GM12873 (cell line): ENCODE data around the gene ASCL4.

Source experiments
- TF ChIP-seq, protein P1 (sequence below): IDR thresholded peaks from 2 replicates; pipeline ENCODE4 v1.5.1; 2012; ENCODE audit warnings: low read depth, mild to moderate bottlenecking, moderate library complexity, low read length, control low read depth; ENCODE audit not compliant: insufficient read depth; ENCODE audit errors: missing control alignments

ASCL4 gene, protein sequence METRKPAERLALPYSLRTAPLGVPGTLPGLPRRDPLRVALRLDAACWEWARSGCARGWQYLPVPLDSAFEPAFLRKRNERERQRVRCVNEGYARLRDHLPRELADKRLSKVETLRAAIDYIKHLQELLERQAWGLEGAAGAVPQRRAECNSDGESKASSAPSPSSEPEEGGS

DNA sequence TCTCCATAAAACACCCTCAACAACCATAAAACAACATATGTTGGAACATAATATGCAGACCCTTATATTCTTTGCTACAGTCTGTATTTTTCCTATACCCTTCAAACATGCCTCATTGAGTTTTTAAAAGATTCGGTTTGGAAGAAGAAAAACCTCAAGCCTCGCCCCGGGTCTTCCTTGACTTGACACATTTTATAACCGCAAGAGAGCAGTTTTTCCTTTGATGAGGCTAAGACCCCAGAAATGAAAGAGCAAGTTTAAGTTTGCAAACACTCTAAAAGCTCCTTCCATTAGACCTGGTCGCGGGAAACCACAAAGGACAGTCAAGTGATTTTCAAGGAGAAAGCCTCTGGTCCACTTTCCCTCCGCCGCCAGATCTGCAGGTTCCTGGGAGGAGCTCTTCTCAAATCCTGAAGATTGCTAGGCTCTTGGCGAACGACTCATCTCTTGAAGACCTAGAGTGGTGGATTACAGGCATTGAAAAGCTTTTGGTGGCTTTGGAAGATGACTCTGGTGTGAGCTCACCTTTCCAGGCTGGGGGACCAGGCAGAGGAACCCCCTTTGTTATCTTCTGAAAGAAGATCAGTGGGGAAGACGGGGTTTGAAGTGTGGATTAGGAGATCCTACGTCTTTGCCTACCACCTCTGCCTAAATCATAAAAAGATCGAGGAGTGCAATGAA, at the start of gene ASCL4:
ASCL4 (plus strand) TSS at position 356 of the 681 bp plus-strand sequence. CDS start 515 bp downstream, outside the sequence.
- TF ChIP-seq, protein P1, sequence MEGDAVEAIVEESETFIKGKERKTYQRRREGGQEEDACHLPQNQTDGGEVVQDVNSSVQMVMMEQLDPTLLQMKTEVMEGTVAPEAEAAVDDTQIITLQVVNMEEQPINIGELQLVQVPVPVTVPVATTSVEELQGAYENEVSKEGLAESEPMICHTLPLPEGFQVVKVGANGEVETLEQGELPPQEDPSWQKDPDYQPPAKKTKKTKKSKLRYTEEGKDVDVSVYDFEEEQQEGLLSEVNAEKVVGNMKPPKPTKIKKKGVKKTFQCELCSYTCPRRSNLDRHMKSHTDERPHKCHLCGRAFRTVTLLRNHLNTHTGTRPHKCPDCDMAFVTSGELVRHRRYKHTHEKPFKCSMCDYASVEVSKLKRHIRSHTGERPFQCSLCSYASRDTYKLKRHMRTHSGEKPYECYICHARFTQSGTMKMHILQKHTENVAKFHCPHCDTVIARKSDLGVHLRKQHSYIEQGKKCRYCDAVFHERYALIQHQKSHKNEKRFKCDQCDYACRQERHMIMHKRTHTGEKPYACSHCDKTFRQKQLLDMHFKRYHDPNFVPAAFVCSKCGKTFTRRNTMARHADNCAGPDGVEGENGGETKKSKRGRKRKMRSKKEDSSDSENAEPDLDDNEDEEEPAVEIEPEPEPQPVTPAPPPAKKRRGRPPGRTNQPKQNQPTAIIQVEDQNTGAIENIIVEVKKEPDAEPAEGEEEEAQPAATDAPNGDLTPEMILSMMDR = no peak

DNA sequence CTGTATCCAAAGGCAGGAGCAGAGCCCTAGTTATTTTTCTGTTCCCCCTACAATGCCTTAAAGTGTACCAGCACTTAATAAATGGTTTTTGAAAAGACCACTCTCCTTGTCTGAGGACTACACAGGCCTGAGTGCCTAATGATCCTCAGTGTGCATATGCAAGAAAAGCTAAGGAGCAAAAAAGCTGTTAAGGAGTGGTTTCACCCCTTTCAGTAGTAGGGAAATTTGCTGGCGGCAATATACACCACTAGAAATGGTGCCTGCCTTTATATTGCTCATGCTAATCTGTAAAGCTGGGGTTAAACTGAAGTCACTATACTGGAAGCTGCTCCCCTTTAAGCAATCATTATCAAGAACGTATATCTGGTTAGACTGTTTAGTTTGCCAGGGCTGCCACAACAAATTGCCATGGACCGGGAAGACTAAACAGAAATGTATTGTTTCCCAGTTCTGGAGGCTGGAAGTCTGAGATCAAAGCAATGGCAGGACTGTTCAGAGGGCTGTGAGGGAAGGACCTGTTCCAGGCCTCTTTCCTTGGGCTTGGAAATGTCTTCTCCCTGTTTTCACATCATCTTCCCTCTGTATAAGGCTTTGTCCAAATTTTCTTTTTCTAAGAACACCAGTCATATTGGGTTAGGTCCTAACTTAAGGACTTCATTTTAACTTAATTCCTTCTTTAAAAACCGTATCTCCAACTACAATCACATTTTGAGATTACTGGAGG, 43.7 kb upstream of the ASCL4 start:
- TF ChIP-seq, protein P1 = no peak

DNA sequence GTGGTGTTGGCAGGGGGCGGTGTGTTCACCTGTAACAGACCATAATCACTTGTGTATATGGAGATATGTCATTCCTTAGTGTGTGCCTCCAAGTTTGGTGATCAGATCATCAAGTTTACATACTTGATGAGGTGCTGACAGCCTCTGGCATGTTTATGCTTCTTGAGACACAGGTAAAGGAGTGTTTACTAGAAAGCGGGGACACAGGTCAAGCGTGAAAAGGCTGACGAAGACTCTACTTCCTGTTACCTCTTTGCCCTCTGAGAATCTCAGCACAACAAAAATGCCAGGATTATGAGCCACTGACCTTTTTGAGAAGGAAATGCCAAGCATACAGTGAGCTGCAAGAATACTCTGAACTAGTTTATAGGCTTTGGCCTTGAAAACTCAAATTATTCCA, 43.1 kb upstream of the ASCL4 start:
- TF ChIP-seq, protein P1 = no peak

DNA sequence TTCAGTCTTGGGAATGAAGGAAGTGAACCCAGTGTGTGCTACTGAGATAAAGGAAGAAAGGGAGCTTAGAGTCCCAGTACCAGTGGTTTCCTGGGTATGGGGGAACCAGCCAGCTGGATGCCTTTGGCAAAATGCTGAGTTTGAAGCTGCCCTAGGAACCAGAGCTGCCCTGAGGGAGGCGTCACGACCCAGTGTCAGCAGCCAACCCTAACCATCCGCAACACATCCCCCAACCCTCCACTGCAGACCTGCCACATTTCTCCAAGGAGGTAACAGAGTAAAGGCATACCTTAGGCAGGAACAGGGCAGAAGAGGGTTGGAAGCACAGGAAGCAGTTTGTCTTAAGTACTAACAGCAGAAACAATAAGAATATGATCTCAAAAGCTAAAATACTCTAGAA, 42.1 kb upstream of the ASCL4 start:
- TF ChIP-seq, protein P1 = no peak

DNA sequence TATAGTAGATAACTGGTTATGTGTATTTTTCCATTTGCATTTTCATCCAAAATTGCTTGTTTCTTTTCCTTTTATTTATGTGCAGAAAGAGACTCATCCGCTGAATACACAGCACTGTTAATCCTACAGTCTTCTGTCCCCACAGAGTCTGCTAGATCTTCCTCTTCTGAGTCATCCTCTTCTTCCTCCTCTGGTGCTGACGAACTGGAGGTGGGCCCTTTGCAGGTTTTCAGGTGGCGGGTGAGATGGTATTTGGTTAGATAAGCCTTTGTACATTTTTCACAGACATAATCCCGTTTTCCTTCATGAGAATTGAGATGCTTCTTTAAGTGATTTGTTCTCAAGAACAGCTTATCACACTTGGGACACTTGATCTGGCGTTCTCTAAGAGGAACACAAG, 40.4 kb upstream of the ASCL4 start:
- TF ChIP-seq, protein P1 = no peak

DNA sequence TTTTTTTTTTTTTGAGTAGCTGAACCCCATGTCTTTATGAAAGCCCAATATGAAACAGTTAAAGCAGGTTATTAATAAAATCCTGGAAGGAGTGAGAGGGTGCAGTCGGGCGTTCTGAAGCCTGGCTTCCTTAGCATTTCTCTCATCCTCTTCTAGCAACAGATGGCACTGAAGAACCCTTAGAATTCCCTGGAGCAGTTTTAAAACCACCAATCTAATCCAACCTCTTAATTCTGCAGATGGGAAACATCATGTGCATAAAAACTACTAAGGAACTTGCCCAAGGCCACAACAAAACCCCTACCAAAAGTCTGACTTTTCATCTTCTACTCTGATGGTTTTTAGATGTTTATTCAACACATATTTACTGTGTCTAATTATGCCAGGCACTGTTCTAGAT, 38.7 kb upstream of the ASCL4 start:
- TF ChIP-seq, protein P1 = no peak

DNA sequence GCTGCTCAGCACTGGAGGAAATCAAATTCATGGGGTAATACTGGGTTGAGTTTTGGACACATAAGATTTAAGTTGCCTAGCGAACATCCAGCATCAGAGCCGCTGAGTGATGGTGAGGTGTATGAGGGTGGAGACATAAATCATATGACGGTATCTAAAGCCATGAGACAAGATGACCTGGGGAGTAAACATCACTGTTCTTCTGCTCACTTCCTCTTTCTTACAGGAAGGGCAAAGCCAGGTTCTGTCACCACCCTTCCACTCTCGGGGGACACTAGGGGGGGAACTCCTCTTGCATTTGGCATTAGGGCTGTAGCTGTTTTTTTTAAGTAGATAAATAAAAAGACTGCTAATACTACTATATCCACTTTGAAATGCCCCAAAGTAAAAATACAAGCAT, 37.6 kb upstream of the ASCL4 start:
- TF ChIP-seq, protein P1 = peak; percentile 42
